Measurements from ENCODE around the gene FHL2.
"Not testable (repeated sequence)": the region's sequence is repeated elsewhere in the genome, so short reads cannot be mapped to it uniquely, and the experiment has no call there.

FHL2 gene, protein sequence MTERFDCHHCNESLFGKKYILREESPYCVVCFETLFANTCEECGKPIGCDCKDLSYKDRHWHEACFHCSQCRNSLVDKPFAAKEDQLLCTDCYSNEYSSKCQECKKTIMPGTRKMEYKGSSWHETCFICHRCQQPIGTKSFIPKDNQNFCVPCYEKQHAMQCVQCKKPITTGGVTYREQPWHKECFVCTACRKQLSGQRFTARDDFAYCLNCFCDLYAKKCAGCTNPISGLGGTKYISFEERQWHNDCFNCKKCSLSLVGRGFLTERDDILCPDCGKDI

DNA sequence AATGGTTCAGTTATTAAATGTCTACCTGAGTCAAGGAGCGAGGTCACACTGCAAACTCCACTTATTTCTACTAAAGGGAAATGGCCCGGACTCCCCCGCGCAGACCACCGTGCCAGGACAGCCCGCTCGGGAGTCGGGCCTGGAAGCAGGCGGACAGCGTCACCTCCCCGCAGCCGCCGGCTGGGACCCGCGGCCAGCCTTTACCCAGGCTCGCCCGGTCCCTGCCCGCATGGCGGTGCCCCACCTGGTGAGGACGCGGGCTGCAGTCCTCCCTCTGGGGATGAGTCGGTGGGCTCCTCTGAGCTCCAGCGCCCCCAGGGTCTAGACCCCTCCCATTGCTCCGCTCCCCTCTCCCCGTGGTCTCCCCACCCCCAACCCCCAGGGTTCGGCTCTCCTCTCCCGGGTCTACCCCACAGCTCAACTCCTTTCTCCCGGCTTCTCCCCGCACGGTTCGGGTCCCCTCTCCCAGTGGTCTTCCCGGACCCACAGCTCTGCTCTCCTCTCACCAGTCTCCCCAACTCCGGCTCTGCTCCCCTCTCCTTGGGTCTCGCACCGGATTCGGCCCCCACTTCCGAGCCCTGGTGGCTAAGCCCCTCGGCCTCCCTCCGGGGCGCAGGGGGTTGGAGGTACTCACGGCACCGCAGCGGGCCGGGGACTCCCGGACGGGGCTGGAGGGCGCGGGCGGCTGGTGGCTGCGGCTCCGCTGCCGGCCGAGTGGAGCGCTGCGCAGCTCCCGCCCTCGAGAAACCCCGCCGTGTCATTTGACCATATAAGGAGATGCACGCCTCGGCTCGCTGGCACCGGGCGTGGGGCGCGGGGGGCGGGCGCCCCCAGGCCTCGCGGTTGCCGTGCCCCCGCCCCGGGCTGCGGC is at the start of gene FHL2:
Gene FHL2 (minus strand): TSS at position 716 of the 871 bp plus-strand sequence. CDS start 12,535 bp downstream, outside the sequence.
- peak; percentile 3 for DNase-seq

- no peak for DNase-seq
Measured at GRCh38 chr2:105447476-105447875, 48.6 kb upstream of the FHL2 start.

DNA sequence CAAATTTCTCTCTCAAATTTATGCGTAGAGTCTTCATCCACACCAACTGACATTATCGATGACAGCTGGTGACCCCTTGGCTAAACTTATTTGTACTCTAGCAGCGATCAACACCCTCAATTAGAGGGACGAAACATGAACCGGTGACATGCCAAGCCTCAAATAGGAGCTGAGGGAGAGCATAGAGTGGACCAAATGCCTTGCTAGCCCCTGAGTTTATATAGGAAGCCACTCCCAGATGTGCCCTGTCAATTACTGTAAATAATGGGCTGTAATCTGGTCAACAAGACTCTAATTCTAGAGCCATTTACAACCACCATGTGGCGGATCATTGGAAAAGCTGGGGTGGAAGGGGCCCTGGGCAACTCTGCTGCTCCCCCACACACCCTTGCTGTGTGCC is 47.6 kb upstream of the FHL2 start:
- DNase-seq = no peak

- no peak for DNase-seq
Measured at GRCh38 chr2:105445976-105446375, 47.1 kb upstream of the FHL2 start.

- no peak for DNase-seq
Measured at GRCh38 chr2:105445498-105445897, 46.6 kb upstream of the FHL2 start.

GRCh38 chr2:105443617-105444598 is 45.1 kb upstream of the FHL2 start:
- no peak for DNase-seq

DNA sequence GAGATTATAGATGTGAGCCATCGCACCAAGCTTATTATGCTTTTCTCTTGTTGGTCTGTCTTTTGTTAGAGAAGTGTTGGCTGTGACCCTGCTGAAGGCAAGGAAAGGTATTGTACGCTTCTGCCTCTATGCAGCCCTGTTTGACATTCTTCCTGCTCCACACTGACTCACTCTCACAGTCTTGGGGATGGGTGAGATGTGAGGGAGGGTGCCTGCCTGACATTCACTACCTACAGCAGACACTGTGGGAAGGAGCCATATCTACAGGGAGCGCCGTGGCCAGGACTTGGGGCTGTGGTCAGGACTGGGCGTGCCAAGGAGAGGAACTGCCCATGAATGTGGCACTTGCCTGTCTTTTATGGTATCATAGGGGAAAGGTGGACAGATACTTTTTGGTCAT is 43.9 kb upstream of the FHL2 start:
- no peak for DNase-seq

DNA sequence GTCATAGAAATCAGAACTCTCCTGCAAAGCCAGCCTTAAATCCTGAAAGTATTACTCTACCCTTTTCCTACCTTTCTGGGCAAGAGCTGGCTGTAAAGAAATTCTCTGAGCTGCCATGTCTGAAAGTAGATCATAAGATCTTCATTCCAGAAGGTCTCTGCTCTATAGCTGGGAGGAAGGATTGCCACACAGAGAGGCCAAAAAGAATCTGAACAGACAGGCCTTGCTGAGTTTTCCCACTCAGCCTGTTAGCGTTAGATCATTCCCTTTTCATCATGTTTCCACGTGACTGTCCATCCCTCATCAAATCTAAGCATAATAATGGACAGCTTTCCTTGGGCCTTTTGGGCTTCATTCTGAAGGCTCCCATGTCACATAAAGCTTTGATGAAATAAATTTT is 43.2 kb upstream of the FHL2 start:
- DNase-seq = no peak

- no peak for DNase-seq
Measured at GRCh38 chr2:105439141-105439540, 40.3 kb upstream of the FHL2 start.

DNA sequence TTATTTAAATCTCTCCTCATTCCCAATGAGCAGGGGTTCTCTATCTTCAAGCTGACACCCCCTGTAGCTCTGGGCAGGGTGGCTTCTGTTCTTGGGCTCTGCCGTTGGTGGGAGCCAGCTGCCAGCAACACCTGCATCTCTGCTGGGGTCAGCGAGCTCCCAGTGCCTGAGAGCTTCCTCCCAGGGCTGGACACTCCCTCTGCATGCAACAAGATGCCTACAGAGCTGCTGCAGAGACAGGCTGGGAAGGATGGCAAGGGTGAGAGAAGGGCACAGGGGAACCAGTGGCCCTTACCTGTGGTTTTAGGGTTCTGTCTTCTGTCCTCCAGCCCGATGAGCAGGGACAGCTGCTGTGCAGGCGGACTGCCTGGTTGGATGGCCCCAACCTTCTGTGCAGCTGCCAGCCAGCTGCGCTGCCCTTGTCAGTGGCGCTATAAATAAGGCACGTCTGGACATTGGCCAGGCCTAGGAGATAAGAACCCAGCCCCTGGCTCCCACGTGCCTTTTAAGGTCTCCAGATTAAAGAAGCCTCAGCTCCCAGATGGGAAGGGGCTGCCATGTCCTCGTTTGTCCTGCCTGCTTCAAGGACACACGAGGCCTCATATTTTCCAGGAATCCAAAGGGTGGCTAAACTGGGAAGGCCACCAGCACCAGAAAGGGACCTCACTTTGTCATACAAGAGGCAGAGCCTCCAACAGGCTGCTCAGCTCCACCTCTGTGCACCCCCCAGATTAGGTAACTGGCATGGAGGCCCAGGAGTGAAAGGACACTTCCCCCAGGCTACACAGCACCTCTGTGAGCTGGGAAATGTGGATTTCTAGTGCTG is 39.5 kb upstream of the FHL2 start:
- no peak for DNase-seq

- DNase-seq = no peak
Measured at GRCh38 chr2:105437708-105438103, 38.9 kb upstream of the FHL2 start.

- DNase-seq = no peak
Measured at GRCh38 chr2:105432749-105433148, 33.9 kb upstream of the FHL2 start.

GRCh38 chr2:105432044-105432399 is 33.2 kb upstream of the FHL2 start:
- no peak for DNase-seq

- no peak for DNase-seq
Measured at GRCh38 chr2:105431367-105432043, 32.7 kb upstream of the FHL2 start.

DNA sequence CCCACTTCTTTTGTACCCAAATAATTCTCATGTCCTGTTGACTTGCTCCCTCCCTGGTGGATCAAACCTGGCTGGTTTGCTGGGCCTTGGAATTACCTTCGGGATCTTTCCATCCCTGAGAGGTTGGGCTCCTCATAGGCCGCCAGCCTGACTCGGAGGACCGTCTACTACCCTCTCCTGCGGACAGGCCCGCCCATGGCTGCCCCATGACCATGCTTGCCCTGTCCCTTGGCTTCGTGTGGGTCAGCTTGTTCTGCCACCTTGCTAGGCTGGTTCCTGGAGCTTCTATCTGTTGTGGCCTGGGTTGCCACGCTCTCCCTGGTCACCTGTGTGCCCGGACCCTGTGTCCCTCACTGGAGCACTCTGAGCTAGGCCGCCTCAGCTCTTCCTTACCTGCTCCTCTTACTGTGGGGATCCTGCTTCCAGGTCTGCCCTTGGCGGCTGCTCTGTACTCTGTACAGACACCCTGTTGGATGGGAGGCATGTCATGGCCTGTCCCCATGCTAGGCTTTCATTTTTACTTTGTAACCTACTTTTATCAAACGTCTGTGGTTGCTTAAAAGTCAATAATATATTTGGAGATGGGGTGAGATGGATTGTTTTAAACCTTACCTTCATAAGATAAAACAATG is 29.7 kb upstream of the FHL2 start:
- DNase-seq = no peak

DNA sequence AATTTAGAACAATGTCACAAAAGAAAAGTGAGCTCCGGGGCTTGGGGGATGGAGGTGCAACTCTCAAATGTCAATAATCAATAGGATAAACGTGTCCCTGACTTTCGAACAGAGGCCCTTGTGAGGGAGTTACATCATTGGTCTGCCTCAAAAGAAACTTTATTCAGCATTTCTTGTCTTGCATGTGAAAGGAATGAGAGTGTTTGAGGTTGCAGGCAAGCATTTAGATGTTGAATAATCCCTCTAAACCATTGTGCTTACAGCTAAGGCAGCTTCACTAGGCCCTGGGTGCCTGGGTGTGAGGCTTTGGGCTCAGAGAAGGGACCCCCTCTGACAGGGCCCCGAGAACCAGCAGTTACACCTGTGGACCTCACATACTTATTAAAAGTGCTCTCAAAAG is 28.6 kb upstream of the FHL2 start:
- DNase-seq = no peak

GRCh38 chr2:105426626-105427292 is 27.9 kb upstream of the FHL2 start:
- no peak for DNase-seq

DNA sequence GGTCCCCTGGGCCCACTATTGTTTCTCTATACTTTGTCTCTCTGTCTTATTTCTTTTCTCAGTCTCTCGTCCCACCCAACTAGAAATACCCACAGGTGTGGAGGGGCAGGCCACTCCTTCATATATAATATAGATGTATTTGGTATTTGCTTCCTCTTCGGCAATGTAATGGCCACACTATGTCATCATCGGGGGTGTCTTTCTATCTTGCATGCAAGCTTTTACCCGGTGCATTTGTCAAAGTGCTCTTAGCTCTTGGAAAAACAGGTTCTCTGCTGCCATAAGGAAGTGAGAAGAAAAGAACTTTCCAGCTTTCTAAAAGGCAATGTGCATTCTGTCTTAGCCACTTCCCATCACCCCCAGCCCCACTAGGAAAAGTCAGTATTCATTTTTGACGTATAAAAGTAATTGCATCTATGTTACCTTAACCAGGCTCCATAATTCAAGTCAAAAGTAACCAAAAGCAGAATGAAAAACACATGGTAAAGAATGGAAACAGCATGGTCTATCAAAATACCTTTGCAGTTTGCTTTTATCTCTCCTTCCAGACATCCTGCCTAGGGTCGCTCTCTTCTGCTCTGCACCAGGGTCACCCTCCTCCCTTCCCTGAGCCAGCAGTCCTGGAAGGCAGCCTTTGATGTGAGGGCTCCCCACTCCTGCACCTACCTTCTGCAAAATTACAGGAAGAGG is 27.2 kb upstream of the FHL2 start:
- DNase-seq = no peak

- DNase-seq = not testable (repeated sequence)
Measured at GRCh38 chr2:105424836-105425235, 26.0 kb upstream of the FHL2 start.

DNA sequence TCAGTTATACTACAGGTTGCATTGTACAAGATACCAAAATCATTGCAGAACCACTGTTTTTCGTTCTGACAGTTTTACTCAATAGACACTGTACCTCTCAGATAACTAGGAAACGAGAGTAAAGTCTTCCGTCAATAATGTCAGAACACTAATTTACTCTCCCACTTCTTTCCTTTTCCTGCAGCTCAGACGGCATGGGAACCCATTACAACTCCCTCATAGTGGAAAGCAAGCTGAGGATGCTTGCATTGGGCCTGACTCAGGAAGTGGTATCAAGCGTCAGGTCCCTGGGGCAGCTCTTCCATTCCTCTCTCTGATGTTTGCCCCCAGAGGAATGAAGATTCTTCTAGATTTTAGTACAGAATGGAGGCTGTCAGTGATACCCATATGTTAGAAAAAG is 23.9 kb upstream of the FHL2 start:
- DNase-seq = no peak
